ENCODE data around the gene YBX1.

The YBX1 gene

GRCh38 chr1:42732126-42732680 lies 50.0 kb downstream of the YBX1 start:
- no peak overlapping the region for H3K4me3 ChIP-seq (ENCODE audit: low read length, poor library complexity, severe bottlenecking)
- H3K27me3 ChIP-seq (ENCODE audit: insufficient read depth, low read length, poor library complexity, severe bottlenecking), result no peaks in the 10 kb centered on the region
- H3K9me3 ChIP-seq (ENCODE audit: insufficient read depth, low read depth, low read length), result no peaks in the 10 kb centered on the region
- no peak overlapping the region for H3K4me2 ChIP-seq (ENCODE audit: low read depth, low read length, poor library complexity, severe bottlenecking)
- H3F3A ChIP-seq (ENCODE audit: low read depth), result no peaks in the 10 kb centered on the region
- H3K36me3 ChIP-seq (ENCODE audit: insufficient read depth, low read length), result no peaks in the 10 kb centered on the region
- no peaks in the 10 kb centered on the region for H3K9me2 ChIP-seq (replicated peaks; ENCODE audit: low read depth, low read length)
- H2AFZ ChIP-seq (ENCODE audit: low read length), result no peak overlapping the region
- H4K20me1 ChIP-seq (ENCODE audit: insufficient read depth, low read length, poor library complexity, severe bottlenecking), result no peaks in the 10 kb centered on the region
- no peak overlapping the region for H3K9ac ChIP-seq (ENCODE audit: low read depth, low read length, poor library complexity, severe bottlenecking)
- no peaks in the 10 kb centered on the region for H3K79me2 ChIP-seq (ENCODE audit: insufficient read depth, low read length)
- peaks cover 6% of the 10 kb centered on the region for H3K4me1 ChIP-seq (ENCODE audit: insufficient read depth, low read length, poor library complexity, severe bottlenecking)
- TF ChIP-seq EZH2phosphoT487 (IDR thresholded peaks at IDR 0.05; ENCODE audit: borderline replicate concordance) (no peak), CTCF (conservative IDR thresholded peaks at IDR 0.05; ENCODE audit: low read length) (no peak)

GRCh38 chr1:42733415-42734200 lies 51.4 kb downstream of the YBX1 start:
- no peaks in the 10 kb centered on the region for H3K9me2 ChIP-seq (replicated peaks; ENCODE audit: low read depth, low read length)
- H3K4me1 ChIP-seq (ENCODE audit: insufficient read depth, low read length, poor library complexity, severe bottlenecking), result peaks cover 11% of the 10 kb centered on the region
- no peak overlapping the region for H3K9ac ChIP-seq (ENCODE audit: low read depth, low read length, poor library complexity, severe bottlenecking)
- no peak overlapping the region for H3K4me2 ChIP-seq (ENCODE audit: low read depth, low read length, poor library complexity, severe bottlenecking)
- no peaks in the 10 kb centered on the region for H3K9me3 ChIP-seq (ENCODE audit: insufficient read depth, low read depth, low read length)
- H3K36me3 ChIP-seq (ENCODE audit: insufficient read depth, low read length), result no peaks in the 10 kb centered on the region
- H3F3A ChIP-seq (ENCODE audit: low read depth), result no peaks in the 10 kb centered on the region
- no peak overlapping the region for H2AFZ ChIP-seq (ENCODE audit: low read length)
- H4K20me1 ChIP-seq (ENCODE audit: insufficient read depth, low read length, poor library complexity, severe bottlenecking), result no peaks in the 10 kb centered on the region
- H3K4me3 ChIP-seq (ENCODE audit: low read length, poor library complexity, severe bottlenecking), result no peak overlapping the region
- no peaks in the 10 kb centered on the region for H3K27me3 ChIP-seq (ENCODE audit: insufficient read depth, low read length, poor library complexity, severe bottlenecking)
- TF ChIP-seq EZH2phosphoT487 (IDR thresholded peaks at IDR 0.05; ENCODE audit: borderline replicate concordance) (no peak), CTCF (conservative IDR thresholded peaks at IDR 0.05; ENCODE audit: low read length) (no peak)
- no peaks in the 10 kb centered on the region for H3K79me2 ChIP-seq (ENCODE audit: insufficient read depth, low read length)

DNA sequence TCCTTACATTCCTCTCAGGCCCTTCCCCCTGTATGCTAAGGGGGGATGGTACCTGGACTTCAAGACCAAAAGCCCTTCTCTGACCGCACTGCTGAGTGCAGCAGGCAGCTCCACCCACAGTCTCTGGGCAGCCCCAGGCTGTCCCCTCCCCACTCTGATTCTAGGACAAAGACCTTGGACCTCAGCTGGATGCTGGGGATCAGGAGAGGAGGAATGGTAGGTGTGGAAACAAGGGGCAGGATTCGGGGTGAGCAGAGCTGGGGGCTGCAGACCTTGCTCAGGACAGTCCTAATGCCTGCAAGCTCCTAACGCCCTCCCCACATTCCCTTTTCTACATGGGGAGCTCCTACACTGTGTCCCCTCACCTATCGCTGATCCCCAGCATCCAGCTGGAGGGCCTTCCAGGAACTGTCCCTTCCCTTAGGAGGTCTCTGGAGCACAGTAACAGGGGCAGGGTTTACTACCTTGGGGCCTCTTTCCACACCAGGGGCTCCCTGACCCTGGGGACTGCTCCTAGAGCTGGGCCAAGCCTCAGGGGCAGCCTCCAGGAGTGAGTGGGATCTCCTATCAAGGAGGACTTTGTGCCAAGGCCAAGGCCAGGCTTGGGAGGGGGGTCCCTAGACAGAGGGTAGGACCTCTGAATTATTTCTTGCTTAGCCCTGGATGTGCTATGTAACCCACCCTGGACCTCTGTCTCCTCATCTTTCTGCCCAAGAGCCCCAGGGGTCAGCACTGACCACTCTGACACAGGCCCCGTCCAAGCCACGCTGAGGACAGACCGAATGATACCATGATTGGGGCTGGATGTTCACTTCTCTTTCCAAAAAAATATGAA lies 52.2 kb downstream of the YBX1 start:
- Histone ChIP-seq H3K9ac (ENCODE audit: low read depth, low read length, poor library complexity, severe bottlenecking) (no peak overlapping the region), H3K4me2 (ENCODE audit: low read depth, low read length, poor library complexity, severe bottlenecking) (no peak overlapping the region), H3K27me3 (ENCODE audit: insufficient read depth, low read length, poor library complexity, severe bottlenecking) (no peaks in the 10 kb centered on the region), H2AFZ (ENCODE audit: low read length) (no peak overlapping the region), H3K79me2 (ENCODE audit: insufficient read depth, low read length) (no peaks in the 10 kb centered on the region), H3K9me2 (replicated peaks; ENCODE audit: low read depth, low read length) (no peaks in the 10 kb centered on the region), H3K9me3 (ENCODE audit: insufficient read depth, low read depth, low read length) (no peaks in the 10 kb centered on the region), H3F3A (ENCODE audit: low read depth) (no peaks in the 10 kb centered on the region), H3K36me3 (ENCODE audit: insufficient read depth, low read length) (no peaks in the 10 kb centered on the region), H3K4me3 (ENCODE audit: low read length, poor library complexity, severe bottlenecking) (no peak overlapping the region), H3K4me1 (ENCODE audit: insufficient read depth, low read length, poor library complexity, severe bottlenecking) (peaks cover 11% of the 10 kb centered on the region), H4K20me1 (ENCODE audit: insufficient read depth, low read length, poor library complexity, severe bottlenecking) (no peaks in the 10 kb centered on the region)
- TF ChIP-seq CTCF (conservative IDR thresholded peaks at IDR 0.05; ENCODE audit: low read length), result no peak
- no peak for TF ChIP-seq EZH2phosphoT487 (IDR thresholded peaks at IDR 0.05; ENCODE audit: borderline replicate concordance)

Measured in Loucy (cell line).